Suprapubic skin (tissue), 4 donors: Measurements from ENCODE around the gene CDC37L1. TPM values are rescaled to one million over a fixed set of nuclear protein-coding genes. Genes with fewer than 3 reads are reported as not detected.

Experiments
- DNase-seq, 2 donors: peaks; one replicate each; pipeline ENCODE4 v3.0.0-alpha.2; 2019; ENCODE audit warnings: low spot score in 2 of 2
- H3K27ac ChIP-seq: fragments of 200-600 bp; sonication (generic); one replicate; pipeline ENCODE4 v1.5.1; 2019
- H3K27me3 ChIP-seq: fragments of 200-600 bp; sonication (generic); one replicate; pipeline ENCODE4 v1.5.1; 2019
- H3K36me3 ChIP-seq: fragments of 200-600 bp; sonication (generic); one replicate; pipeline ENCODE4 v1.5.1; 2019
- H3K4me1 ChIP-seq: fragments of 200-600 bp; sonication (generic); one replicate; pipeline ENCODE4 v1.5.1; 2019
- H3K4me3 ChIP-seq: fragments of 200-600 bp; sonication (generic); one replicate; pipeline ENCODE4 v1.5.1; 2019; ENCODE audit warnings: mild to moderate bottlenecking
- H3K9me3 ChIP-seq: fragments of 200-600 bp; sonication (generic); one replicate; pipeline ENCODE4 v1.5.1; 2019
- EP300 ChIP-seq: sonication (generic); formaldehyde crosslinking; IDR thresholded peaks from one replicate; pipeline ENCODE4 v1.6.1; 2017; ENCODE audit warnings: antibody characterized with exemption
- POLR2A ChIP-seq, 2 donors: fragments of 450-650 bp; IDR thresholded peaks; one replicate each; pipeline ENCODE4 v1.6.1; 2017; ENCODE audit warnings: antibody characterized with exemption in 2 of 2, mild to moderate bottlenecking in 2 of 2, moderate library complexity in 2 of 2
- POLR2AphosphoS5 ChIP-seq, 3 donors: sonication (generic); formaldehyde crosslinking; IDR thresholded peaks; one replicate each; pipeline ENCODE4 v1.6.1; 2017; ENCODE audit warnings: antibody characterized with exemption in 3 of 3
- WGBS: methylation state at CpG from one replicate; pipeline ENCODE4 v1.1.5; 2018; 5-methylcytosine and 5-hydroxymethylcytosine counted together
- total RNA-seq, 4 donors: library from RNA; depleted of rRNA; stranded (reverse); fragments of >200 nt; gene quantifications; one replicate each; pipeline ENCODE4 v1.1.0, GENCODE V29; 2016
- TF ChIP-seq, protein P1 (sequence below), 2 donors: fragments of 200-600 bp in 1 of 2; fragments of 450-650 bp in 1 of 2; sonication (generic) in 1 of 2; IDR thresholded peaks; one replicate each; pipeline ENCODE4 v1.5.1; 2016 to 2019; ENCODE audit warnings: antibody characterized with exemption in 2 of 2, mild to moderate bottlenecking in 1 of 2, moderate library complexity in 1 of 2

CDC37L1 gene
- total RNA-seq, result 10 to 100 TPM; 17.3 to 26.1 (median 23.5) TPM

DNA sequence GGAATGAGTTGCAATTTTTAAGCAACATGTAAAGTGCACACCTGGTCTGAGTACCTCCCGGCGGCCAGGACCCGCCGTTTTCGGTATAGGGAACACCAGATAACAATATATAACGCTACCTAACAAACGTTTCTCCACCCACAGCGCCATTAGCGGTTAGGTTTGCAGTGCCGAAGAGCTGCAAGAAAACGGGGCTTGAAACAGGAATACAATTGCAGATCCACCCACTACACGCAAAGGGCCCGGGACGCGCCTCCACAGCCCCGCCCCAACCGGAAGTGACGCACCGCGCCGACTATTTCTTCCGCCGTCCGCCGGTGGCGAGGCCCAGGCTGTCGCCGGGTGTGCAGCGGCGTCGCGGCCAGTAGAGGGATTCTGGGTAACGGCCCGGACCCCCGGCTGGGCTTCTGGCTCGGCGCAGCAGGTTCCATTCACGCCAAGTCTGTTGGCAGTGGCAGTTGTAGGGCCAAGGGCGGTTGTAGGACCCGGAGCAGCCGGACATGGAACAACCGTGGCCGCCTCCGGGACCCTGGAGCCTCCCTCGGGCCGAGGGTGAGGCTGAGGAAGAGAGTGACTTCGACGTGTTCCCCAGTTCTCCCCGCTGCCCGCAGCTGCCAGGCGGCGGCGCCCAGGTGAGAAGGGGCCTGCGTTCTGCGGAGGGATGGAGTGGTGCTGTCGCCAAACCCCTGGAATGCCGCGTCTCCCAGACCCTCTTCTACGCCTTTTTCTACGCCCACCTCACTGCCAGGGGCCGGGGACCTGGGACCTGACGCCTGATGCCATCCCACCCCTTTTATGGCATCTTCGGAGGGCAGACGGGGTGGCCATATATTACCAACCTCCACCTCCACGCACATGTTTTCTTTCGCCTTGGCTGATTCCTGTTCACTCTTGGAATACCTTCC lies at the start of gene CDC37L1:
Gene CDC37L1, plus strand, starts transcription at position 302 of the 905 bp plus-strand sequence. Its CDS starts 199 bp downstream, at position 501.
- Histone ChIP-seq H3K27ac (peak within 1 kb of the TSS; percentile 97), H3K27me3 (no peaks in the 10 kb centered on the region), H3K4me1 (peaks cover 32% of the 10 kb centered on the region), H3K9me3 (no peaks in the 10 kb centered on the region), H3K36me3 (no peaks in the 10 kb centered on the region), H3K4me3 (peak within 1 kb of the TSS; percentile 92)
- peak; percentile 98 to 99 for DNase-seq
- TF ChIP-seq EP300, result no peak
- peak; percentile 83 to 94 for TF ChIP-seq POLR2A (IDR thresholded peaks at IDR 0.05)
- peak; percentile 73 to 96 (median 86) for TF ChIP-seq POLR2AphosphoS5 (IDR thresholded peaks at IDR 0.05)
- TF ChIP-seq, protein P1, sequence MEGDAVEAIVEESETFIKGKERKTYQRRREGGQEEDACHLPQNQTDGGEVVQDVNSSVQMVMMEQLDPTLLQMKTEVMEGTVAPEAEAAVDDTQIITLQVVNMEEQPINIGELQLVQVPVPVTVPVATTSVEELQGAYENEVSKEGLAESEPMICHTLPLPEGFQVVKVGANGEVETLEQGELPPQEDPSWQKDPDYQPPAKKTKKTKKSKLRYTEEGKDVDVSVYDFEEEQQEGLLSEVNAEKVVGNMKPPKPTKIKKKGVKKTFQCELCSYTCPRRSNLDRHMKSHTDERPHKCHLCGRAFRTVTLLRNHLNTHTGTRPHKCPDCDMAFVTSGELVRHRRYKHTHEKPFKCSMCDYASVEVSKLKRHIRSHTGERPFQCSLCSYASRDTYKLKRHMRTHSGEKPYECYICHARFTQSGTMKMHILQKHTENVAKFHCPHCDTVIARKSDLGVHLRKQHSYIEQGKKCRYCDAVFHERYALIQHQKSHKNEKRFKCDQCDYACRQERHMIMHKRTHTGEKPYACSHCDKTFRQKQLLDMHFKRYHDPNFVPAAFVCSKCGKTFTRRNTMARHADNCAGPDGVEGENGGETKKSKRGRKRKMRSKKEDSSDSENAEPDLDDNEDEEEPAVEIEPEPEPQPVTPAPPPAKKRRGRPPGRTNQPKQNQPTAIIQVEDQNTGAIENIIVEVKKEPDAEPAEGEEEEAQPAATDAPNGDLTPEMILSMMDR (IDR thresholded peaks at IDR 0.05), result peak; percentile 72 to 86
- whole genome bisulfite sequencing, result under 1% methylated on average over 20 of the region's 66 CpGs

DNA sequence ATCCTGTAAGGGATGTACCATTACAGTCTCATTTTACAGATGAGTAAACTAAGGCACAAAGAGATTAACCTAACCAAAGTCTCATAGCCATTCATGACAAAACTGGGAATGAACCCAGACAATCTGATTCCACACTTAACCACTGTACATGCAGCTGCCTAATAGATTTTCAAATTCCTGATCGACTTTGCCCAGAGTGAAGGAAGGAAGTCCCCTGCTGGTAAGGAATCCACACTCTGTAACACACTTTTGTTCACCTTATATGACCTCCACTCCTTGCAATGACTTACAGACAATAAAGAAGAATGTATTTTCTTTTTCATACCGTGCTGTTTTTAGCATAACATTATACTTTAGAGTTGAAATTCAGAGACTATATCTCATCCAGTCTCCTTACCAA lies 48.5 kb upstream of the CDC37L1 start:
- WGBS, result 52% methylated on average over 2 of the region's 2 CpGs
- TF ChIP-seq EP300, result no peak
- TF ChIP-seq, protein P1 (IDR thresholded peaks at IDR 0.05), result no peak
- TF ChIP-seq POLR2A (IDR thresholded peaks at IDR 0.05), result no peak
- TF ChIP-seq POLR2AphosphoS5 (IDR thresholded peaks at IDR 0.05), result no peak

DNA sequence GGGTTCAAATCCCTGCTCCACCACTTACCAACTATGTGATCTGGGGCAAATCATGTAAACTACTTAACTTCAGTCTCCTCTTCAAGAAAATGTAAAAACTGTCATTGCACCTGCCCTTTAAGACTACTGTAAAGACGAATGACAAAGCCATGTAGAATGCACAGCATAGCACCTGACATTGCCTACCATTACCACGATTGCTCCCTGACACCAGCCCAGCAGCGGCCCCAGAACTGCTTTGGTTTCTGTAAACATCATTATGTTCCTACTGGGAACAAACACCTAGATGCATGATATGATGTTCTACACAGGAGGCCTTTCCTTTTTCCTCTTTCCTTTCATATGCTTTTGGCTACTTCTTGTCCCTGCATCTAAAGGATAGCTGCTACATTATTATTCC lies 40.4 kb upstream of the CDC37L1 start:
- H3K9me3 ChIP-seq, result no peaks in the 10 kb centered on the region
- 82% methylated on average over 3 of the region's 3 CpGs for WGBS
- H3K4me3 ChIP-seq, result no peak overlapping the region
- DNase-seq, result no peak
- H3K4me1 ChIP-seq, result no peaks in the 10 kb centered on the region
- no peak for TF ChIP-seq POLR2AphosphoS5 (IDR thresholded peaks at IDR 0.05)
- TF ChIP-seq POLR2A (IDR thresholded peaks at IDR 0.05), result no peak
- TF ChIP-seq, protein P1 (IDR thresholded peaks at IDR 0.05), result no peak
- no peak for TF ChIP-seq EP300
- H3K27ac ChIP-seq, result no peak overlapping the region
- no peaks in the 10 kb centered on the region for H3K36me3 ChIP-seq
- no peaks in the 10 kb centered on the region for H3K27me3 ChIP-seq

More for the DNA sequence above, 48.5 kb upstream of the CDC37L1 start:
- DNase-seq, result no peak
- Histone ChIP-seq H3K27ac (no peak overlapping the region), H3K4me1 (no peaks in the 10 kb centered on the region), H3K27me3 (no peaks in the 10 kb centered on the region), H3K4me3 (no peak overlapping the region), H3K36me3 (no peaks in the 10 kb centered on the region), H3K9me3 (no peaks in the 10 kb centered on the region)

DNA sequence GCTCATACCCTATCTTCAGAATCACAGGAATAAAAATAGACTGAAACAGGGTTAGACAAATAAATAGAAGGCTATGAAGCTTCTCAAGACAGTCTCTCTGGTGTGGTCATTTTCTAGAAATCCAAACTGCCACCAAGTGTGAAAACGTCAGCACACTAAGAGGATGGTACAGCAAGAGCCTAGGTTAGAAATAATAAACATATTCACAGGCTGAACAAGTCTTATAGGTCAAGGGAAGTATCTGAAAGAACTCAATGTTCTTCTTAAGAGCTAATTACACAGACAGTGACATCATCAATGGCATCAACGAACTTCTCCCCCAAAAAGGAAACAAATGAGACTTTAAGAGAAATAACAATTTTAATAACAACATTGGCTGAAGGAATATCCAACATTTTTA lies 39.9 kb upstream of the CDC37L1 start:
- Histone ChIP-seq H3K4me1 (no peaks in the 10 kb centered on the region), H3K27me3 (no peaks in the 10 kb centered on the region), H3K36me3 (no peaks in the 10 kb centered on the region), H3K4me3 (no peak overlapping the region), H3K9me3 (no peaks in the 10 kb centered on the region), H3K27ac (no peak overlapping the region)
- DNase-seq, result no peak
- TF ChIP-seq, protein P1 (IDR thresholded peaks at IDR 0.05), result no peak
- no peak for TF ChIP-seq EP300
- no peak for TF ChIP-seq POLR2A (IDR thresholded peaks at IDR 0.05)
- no peak for TF ChIP-seq POLR2AphosphoS5 (IDR thresholded peaks at IDR 0.05)
- WGBS, result 53% methylated on average over 2 of the region's 2 CpGs

DNA sequence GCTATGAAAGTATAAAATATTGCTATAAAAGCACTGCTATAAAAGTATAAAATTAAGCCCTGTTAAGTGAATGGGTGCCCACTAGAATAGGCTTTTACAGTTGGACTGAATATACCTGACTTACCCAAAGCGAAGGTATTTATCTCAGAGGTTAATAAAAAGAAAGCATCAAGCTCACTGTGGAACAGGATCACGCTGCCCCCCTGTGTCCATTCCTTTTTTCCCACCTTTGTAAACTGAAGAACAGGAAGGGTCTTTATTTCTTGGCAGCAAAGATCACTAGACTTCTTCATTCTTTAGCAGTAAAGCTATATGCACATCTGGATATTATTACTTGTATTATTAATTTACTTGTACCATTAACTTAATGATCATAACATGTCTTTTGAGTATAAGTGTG lies 39.3 kb upstream of the CDC37L1 start:
- no peaks in the 10 kb centered on the region for H3K9me3 ChIP-seq
- H3K36me3 ChIP-seq, result no peaks in the 10 kb centered on the region
- TF ChIP-seq, protein P1 (IDR thresholded peaks at IDR 0.05), result no peak
- TF ChIP-seq POLR2AphosphoS5 (IDR thresholded peaks at IDR 0.05), result no peak
- TF ChIP-seq EP300, result no peak
- no peak for TF ChIP-seq POLR2A (IDR thresholded peaks at IDR 0.05)
- H3K4me1 ChIP-seq, result no peaks in the 10 kb centered on the region
- H3K27me3 ChIP-seq, result no peaks in the 10 kb centered on the region
- no peak for DNase-seq
- no peak overlapping the region for H3K4me3 ChIP-seq
- WGBS, result 77% methylated on average over 2 of the region's 2 CpGs
- no peak overlapping the region for H3K27ac ChIP-seq
